Fibroblast of the aortic adventitia (primary cell): ENCODE measurements around the gene GRM1. TPM values are rescaled to one million over a fixed set of nuclear protein-coding genes. Genes with fewer than 3 reads are reported as not detected.

Experiments
- DNase-seq: peaks from one replicate; pipeline ENCODE4 v3.0.0-alpha.2; 2010; ENCODE audit warnings: low read depth
- H3K4me3 ChIP-seq: 2 replicates; pipeline ENCODE4 v1.5.1; 2011; ENCODE audit warnings: low read depth, mild to moderate bottlenecking, control low read depth, low read length, moderate library complexity
- total RNA-seq: library from RNA; depleted of rRNA; stranded (reverse); fragments of >200 nt; gene quantifications from 2 replicates; pipeline ENCODE4 v1.2.3, GENCODE V29; 2012; ENCODE audit warnings: low replicate concordance
- TF ChIP-seq, protein P1 (sequence below): IDR thresholded peaks from 2 replicates; pipeline ENCODE4 v1.5.1; 2011; ENCODE audit warnings: mild to moderate bottlenecking, low read length, control low read depth, inconsistent platforms; ENCODE audit not compliant: insufficient read depth

The GRM1 gene
- total RNA-seq, 1 donor, result 0.09 TPM

DNA sequence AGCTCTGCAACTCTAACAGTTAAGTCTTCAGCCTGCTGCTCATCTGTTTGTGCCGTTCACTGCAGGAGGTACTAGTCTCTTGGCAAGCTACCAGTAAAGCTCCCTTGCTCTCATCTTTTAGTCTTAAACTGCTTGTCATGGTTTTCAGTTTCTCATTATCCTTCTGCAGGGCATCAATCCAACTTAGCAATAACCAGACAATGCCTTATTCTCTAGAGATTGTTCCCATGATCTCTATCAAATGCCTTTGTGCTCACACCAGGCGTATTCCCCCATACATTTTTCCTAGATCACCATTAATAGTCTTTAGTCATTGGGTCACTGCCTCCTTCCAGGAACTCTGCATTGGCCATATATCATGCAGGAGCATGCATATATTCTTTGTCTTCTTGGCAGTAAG lies 171.3 kb downstream of the GRM1 start:
- no peak overlapping the region for H3K4me3 ChIP-seq
- DNase-seq, result peak; percentile 64
- TF ChIP-seq, protein P1, sequence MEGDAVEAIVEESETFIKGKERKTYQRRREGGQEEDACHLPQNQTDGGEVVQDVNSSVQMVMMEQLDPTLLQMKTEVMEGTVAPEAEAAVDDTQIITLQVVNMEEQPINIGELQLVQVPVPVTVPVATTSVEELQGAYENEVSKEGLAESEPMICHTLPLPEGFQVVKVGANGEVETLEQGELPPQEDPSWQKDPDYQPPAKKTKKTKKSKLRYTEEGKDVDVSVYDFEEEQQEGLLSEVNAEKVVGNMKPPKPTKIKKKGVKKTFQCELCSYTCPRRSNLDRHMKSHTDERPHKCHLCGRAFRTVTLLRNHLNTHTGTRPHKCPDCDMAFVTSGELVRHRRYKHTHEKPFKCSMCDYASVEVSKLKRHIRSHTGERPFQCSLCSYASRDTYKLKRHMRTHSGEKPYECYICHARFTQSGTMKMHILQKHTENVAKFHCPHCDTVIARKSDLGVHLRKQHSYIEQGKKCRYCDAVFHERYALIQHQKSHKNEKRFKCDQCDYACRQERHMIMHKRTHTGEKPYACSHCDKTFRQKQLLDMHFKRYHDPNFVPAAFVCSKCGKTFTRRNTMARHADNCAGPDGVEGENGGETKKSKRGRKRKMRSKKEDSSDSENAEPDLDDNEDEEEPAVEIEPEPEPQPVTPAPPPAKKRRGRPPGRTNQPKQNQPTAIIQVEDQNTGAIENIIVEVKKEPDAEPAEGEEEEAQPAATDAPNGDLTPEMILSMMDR, result no peak

DNA sequence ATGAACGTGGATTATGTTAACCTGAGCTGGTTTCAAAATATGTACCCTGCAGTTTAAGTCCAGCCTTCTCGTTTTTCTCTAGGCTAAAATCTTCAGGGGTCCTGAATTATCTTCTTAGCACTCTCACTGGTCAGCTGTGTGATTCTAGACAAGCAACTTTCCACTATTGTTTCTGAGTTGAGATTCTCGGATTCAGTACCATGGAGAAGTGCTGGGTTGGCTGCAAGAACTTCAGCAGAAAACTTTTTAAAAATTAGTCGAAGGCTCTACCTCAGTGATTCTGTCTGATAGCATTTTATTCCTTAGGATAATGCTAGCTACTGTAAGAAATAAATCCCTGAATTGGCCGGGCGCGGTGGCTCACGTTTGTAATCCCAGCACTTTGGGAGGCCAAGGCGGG lies 173.7 kb downstream of the GRM1 start:
- TF ChIP-seq, protein P1, result no peak

DNA sequence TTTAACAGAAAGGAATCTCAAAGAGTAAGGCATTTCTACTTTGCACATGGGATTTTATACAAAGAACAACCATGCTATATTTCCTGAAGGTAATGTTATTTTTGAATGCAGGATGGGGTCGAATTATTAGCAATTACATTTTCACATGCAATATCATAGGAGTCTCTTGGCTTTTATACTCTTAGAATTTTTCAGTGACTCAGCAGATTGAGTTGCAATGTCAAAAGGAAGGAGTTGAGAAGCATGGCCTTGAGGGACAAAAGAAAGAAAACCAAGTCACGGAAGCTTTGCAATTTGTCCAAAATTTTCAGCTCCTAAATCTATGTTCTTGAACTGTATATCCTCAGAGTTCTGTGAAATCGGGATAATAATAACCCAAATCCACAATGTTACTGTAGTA lies 181.1 kb downstream of the GRM1 start:
- H3K4me3 ChIP-seq, result no peak overlapping the region
- DNase-seq, result no peak
- TF ChIP-seq, protein P1, result no peak

More for the DNA sequence above, 173.7 kb downstream of the GRM1 start:
- H3K4me3 ChIP-seq, result no peak overlapping the region
- no peak for DNase-seq

DNA sequence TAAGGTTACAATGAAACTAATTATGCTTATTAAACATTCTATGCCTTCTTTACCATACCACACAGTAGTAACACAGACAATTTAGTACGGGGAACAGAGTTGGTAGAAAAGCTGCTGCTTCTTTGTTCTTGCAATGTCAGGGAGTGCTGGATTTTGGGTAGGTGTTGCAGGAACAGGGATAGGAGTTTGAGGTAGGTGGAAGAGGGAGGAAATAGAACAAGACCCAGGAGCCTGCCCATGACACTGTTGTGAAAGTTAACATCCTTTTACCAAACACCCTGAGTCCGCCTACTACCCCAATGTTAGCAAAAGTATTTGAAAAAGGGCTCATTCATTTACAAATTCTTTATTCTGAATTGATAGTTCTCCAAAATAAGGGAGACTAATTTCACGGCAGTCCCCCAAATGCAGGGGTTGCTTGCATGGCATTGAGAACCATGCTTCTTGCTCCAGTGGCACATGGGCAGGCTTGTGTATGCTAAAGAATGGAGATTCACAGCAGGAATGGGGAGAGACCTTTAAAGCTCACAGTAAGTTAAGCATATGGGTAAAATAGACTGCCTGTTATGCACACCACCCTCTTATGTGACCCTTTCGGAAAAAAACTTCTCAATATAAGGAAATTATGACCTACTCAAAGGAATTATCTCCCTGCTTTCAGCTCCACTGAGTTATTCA lies 181.7 kb downstream of the GRM1 start:
- H3K4me3 ChIP-seq, result no peak overlapping the region
- DNase-seq, result no peak
- TF ChIP-seq, protein P1, result no peak

DNA sequence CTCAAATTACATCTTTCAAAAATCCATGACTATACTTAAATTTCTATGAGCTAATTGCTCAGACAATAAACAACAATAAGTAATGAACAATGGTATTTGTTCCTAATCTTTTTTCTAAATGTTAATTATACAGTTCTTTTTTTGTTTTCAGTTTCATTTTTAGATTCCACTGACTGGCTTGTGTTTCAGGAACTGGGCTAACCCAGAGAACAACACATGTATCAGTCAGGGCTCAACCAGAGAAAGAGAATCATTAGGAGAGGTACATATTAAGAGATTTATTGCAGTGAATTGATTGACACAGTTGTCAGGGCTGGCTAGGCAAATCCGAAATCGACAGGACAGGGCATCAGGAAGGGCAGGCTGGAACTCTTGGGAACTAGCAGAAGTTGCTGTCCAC lies 182.8 kb downstream of the GRM1 start:
- TF ChIP-seq, protein P1, result no peak
- DNase-seq, result no peak

DNA sequence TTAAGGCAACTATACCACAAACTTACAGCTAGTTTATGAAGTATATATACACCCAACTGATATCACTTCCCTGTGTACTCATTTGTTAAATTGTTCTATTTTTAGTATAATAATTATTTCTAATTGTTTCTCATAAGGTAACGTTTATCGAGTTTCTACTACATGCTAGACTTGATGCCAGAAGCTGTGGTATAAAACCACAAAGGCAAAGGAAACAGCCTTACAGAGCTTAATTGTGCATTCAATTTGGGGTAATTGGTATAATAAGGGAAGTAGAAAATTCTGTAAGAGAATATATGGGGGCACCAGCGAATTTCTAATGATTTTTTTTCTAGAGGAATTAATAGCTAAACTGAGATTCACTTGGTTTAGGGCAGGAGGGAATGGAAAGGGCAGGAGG lies 183.9 kb downstream of the GRM1 start:
- DNase-seq, result no peak
- no peak overlapping the region for H3K4me3 ChIP-seq
- TF ChIP-seq, protein P1, result no peak

More for the DNA sequence above, 182.8 kb downstream of the GRM1 start:
- no peak overlapping the region for H3K4me3 ChIP-seq

DNA sequence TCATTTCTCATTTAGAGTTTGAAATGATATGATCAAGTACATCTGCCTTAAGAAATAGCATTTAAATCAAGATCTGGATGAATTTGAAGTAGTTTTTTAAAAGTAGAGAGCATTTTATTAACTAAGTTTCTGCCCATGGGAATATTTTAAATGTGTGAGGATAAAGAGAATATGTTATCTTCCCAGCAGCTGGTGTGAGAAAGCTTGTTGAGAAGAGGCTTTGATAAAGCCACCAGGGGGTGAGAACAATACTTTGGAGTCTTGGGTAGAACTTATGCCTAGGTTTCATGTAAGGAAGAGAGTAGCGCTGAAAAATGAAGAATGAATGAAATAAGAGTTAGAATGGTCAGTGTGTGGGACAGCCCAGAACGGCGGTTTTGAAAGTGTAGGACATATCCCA lies 190.2 kb downstream of the GRM1 start:
- DNase-seq, result no peak
- H3K4me3 ChIP-seq, result no peak overlapping the region
- TF ChIP-seq, protein P1, result no peak
